Neural cell (in vitro differentiated cells): ENCODE results near the gene MTHFD1L. TPM values are rescaled to one million over a fixed set of nuclear protein-coding genes. Genes with fewer than 3 reads are reported as not detected.

Experiments used
- H2AFZ ChIP-seq: fragments of 200-600, 300-800 bp; sonication (generic), shearing (Covaris generic); 2 replicates; pipeline ENCODE4 v1.6.0; 2014; ENCODE audit warnings: low read depth, mild to moderate bottlenecking, antibody characterized with exemption, low read length, moderate library complexity
- H3F3A ChIP-seq: fragments of 200-600 bp; shearing (Covaris generic); 2 replicates; pipeline ENCODE4 v1.6.1; 2016; ENCODE audit warnings: mild to moderate bottlenecking, moderate library complexity, mixed read lengths, antibody characterized with exemption, low read length; ENCODE audit not compliant: insufficient read depth, poor library complexity, severe bottlenecking
- H3K27ac ChIP-seq: fragments of 200-600, 300-800 bp; sonication (generic), shearing (Covaris generic); 2 replicates; pipeline ENCODE4 v1.5.1; 2014; ENCODE audit warnings: mild to moderate bottlenecking, low read length, moderate library complexity
- H3K27me3 ChIP-seq: fragments of 300-800, 200-600 bp; sonication (generic), shearing (Covaris generic); 2 replicates; pipeline ENCODE4 v1.6.0; 2014; ENCODE audit warnings: mild to moderate bottlenecking, low read depth, low read length, moderate library complexity; ENCODE audit not compliant: insufficient read depth
- H3K36me3 ChIP-seq: fragments of 300-800, 200-600 bp; sonication (generic), shearing (Covaris generic); 2 replicates; pipeline ENCODE4 v1.5.1; 2014; ENCODE audit warnings: mild to moderate bottlenecking, antibody characterized with exemption, low read length, moderate library complexity; ENCODE audit not compliant: insufficient read depth
- H3K4me2 ChIP-seq: fragments of 300-800, 200-600 bp; sonication (generic), shearing (Covaris generic); 2 replicates; pipeline ENCODE4 v1.6.0; 2014; ENCODE audit warnings: mild to moderate bottlenecking, low read length
- H3K4me3 ChIP-seq: fragments of 300-800, 200-600 bp; sonication (generic), shearing (Covaris generic); 2 replicates; pipeline ENCODE4 v1.5.1; 2014; ENCODE audit warnings: mild to moderate bottlenecking, low read length, moderate library complexity
- H3K79me2 ChIP-seq: fragments of 200-600 bp; shearing (Covaris generic); replicated peaks from 2 replicates; pipeline ENCODE4 v1.6.0; 2014; ENCODE audit warnings: mild to moderate bottlenecking, low read length, moderate library complexity; ENCODE audit not compliant: insufficient read depth
- H3K9ac ChIP-seq: fragments of 300-800, 200-600 bp; sonication (generic), shearing (Covaris generic); 2 replicates; pipeline ENCODE4 v1.6.1; 2016; ENCODE audit warnings: mild to moderate bottlenecking, low read length, mixed read lengths
- H3K9me2 ChIP-seq: fragments of 200-600 bp; shearing (Covaris generic); 2 replicates; pipeline ENCODE4 v1.6.1; 2016; ENCODE audit warnings: mild to moderate bottlenecking, low read length, mixed read lengths; ENCODE audit not compliant: insufficient read depth
- H3K9me3 ChIP-seq: fragments of 200-600, 300-800 bp; sonication (generic), shearing (Covaris generic); 2 replicates; pipeline ENCODE4 v1.6.1; 2016; ENCODE audit warnings: mild to moderate bottlenecking, mixed run types, low read length, moderate library complexity, mixed read lengths
- H4K20me1 ChIP-seq: fragments of 200-600 bp; shearing (Covaris generic); 2 replicates; pipeline ENCODE4 v1.6.1; 2016; ENCODE audit warnings: mild to moderate bottlenecking, mixed run types; ENCODE audit not compliant: insufficient read depth
- EP300 ChIP-seq: fragments of 450-650 bp; conservative IDR thresholded peaks from 2 replicates; pipeline ENCODE4 v1.6.1; 2014; ENCODE audit warnings: antibody characterized with exemption, mild to moderate bottlenecking, moderate library complexity; ENCODE audit not compliant: poor library complexity, severe bottlenecking
- EZH2 ChIP-seq: fragments of 200-600, 300-800 bp; shearing (Covaris generic), sonication (generic); IDR thresholded peaks from 2 replicates; pipeline ENCODE4 v1.6.1; 2014; ENCODE audit warnings: antibody characterized with exemption, low read length, borderline replicate concordance, mild to moderate bottlenecking; ENCODE audit not compliant: insufficient read depth, poor library complexity, severe bottlenecking
- MXI1 ChIP-seq: fragments of 450-650 bp; conservative IDR thresholded peaks from 2 replicates; pipeline ENCODE4 v1.6.1; 2014; ENCODE audit warnings: antibody characterized with exemption, mild to moderate bottlenecking; ENCODE audit not compliant: poor library complexity, severe bottlenecking
- POLR2AphosphoS5 ChIP-seq: IDR thresholded peaks from 2 replicates; pipeline ENCODE4 v1.6.1; 2012
- RAD21 ChIP-seq: fragments of 450-650 bp; conservative IDR thresholded peaks from 2 replicates; pipeline ENCODE4 v1.6.1; 2014; ENCODE audit warnings: antibody characterized with exemption, mild to moderate bottlenecking, moderate library complexity
- SMC3 ChIP-seq: fragments of 450-650 bp; conservative IDR thresholded peaks from 2 replicates; pipeline ENCODE4 v1.6.1; 2014; ENCODE audit warnings: antibody characterized with exemption, mild to moderate bottlenecking, moderate library complexity; ENCODE audit not compliant: poor library complexity
- TAF1 ChIP-seq: IDR thresholded peaks from 2 replicates; pipeline ENCODE4 v1.6.1; 2012; ENCODE audit warnings: low read depth
- polyA plus RNA-seq: library from polyadenylated mRNA; depleted of rRNA; stranded (reverse); fragments of >200 nt; gene quantifications from 2 replicates; pipeline ENCODE4 v1.2.3, GENCODE V29; 2014
- TF ChIP-seq, protein P1 (sequence below): fragments of 450-650 bp; IDR thresholded peaks from 2 replicates; pipeline ENCODE4 v1.5.1; 2014; ENCODE audit warnings: antibody characterized with exemption, mild to moderate bottlenecking, moderate library complexity; ENCODE audit not compliant: poor library complexity, severe bottlenecking
- TF ChIP-seq, protein P2 (sequence below): IDR thresholded peaks from 2 replicates; pipeline ENCODE4 v1.6.1; 2012; ENCODE audit warnings: borderline replicate concordance

Gene MTHFD1L
- polyA plus RNA-seq, 1 donor from 2014 or later: 6.3 TPM

DNA sequence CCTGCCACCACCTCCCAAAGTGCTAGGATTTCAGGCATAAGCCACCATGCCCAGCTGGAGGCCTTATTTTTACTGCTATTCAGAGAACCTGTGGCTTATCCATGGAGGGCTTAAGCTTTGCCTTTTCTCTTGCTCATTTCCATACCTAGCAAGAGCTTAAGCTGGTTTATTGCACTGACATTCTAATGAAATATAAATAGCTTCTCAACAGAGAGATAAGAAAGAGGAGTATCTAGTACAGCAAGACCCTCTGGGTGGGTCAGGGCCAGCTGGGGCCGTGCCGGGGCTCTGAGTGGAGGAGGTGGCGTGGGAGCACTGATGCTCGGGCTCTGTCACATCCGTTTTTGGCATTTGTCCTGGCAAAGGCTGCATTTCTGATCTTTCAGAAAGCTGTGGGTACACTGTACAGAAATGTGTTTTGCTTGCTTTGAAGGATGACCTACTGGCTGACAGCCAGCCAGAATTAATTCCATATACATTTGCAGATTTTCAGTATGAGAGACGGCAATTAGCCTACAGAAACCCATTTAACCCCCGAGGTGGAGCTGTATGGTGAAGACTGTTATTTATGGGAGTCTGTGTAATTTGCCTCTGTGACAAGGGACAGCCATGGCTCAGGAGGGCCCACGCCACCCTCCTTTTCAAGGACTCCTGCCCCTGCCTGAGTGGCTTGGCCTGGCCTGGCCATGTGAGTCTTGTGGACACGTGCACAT is 192.7 kb downstream of the MTHFD1L start:
- Histone ChIP-seq H3K27ac (no peak overlapping the region), H4K20me1 (no peaks in the 10 kb centered on the region), H3K27me3 (no peaks in the 10 kb centered on the region), H3K79me2 (no peaks in the 10 kb centered on the region), H3K36me3 (no peaks in the 10 kb centered on the region), H3F3A (no peaks in the 10 kb centered on the region), H3K9me3 (no peaks in the 10 kb centered on the region), H2AFZ (no peak overlapping the region), H3K9me2 (no peaks in the 10 kb centered on the region), H3K4me3 (no peak overlapping the region), H3K4me2 (no peak overlapping the region), H3K9ac (no peak overlapping the region)
- TF ChIP-seq RAD21 (no peak), POLR2AphosphoS5 (no peak), MXI1 (no peak), SMC3 (no peak), EZH2 (no peak), TAF1 (no peak), EP300 (no peak)
- TF ChIP-seq, protein P1, sequence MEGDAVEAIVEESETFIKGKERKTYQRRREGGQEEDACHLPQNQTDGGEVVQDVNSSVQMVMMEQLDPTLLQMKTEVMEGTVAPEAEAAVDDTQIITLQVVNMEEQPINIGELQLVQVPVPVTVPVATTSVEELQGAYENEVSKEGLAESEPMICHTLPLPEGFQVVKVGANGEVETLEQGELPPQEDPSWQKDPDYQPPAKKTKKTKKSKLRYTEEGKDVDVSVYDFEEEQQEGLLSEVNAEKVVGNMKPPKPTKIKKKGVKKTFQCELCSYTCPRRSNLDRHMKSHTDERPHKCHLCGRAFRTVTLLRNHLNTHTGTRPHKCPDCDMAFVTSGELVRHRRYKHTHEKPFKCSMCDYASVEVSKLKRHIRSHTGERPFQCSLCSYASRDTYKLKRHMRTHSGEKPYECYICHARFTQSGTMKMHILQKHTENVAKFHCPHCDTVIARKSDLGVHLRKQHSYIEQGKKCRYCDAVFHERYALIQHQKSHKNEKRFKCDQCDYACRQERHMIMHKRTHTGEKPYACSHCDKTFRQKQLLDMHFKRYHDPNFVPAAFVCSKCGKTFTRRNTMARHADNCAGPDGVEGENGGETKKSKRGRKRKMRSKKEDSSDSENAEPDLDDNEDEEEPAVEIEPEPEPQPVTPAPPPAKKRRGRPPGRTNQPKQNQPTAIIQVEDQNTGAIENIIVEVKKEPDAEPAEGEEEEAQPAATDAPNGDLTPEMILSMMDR: no peak
- TF ChIP-seq, protein P2, sequence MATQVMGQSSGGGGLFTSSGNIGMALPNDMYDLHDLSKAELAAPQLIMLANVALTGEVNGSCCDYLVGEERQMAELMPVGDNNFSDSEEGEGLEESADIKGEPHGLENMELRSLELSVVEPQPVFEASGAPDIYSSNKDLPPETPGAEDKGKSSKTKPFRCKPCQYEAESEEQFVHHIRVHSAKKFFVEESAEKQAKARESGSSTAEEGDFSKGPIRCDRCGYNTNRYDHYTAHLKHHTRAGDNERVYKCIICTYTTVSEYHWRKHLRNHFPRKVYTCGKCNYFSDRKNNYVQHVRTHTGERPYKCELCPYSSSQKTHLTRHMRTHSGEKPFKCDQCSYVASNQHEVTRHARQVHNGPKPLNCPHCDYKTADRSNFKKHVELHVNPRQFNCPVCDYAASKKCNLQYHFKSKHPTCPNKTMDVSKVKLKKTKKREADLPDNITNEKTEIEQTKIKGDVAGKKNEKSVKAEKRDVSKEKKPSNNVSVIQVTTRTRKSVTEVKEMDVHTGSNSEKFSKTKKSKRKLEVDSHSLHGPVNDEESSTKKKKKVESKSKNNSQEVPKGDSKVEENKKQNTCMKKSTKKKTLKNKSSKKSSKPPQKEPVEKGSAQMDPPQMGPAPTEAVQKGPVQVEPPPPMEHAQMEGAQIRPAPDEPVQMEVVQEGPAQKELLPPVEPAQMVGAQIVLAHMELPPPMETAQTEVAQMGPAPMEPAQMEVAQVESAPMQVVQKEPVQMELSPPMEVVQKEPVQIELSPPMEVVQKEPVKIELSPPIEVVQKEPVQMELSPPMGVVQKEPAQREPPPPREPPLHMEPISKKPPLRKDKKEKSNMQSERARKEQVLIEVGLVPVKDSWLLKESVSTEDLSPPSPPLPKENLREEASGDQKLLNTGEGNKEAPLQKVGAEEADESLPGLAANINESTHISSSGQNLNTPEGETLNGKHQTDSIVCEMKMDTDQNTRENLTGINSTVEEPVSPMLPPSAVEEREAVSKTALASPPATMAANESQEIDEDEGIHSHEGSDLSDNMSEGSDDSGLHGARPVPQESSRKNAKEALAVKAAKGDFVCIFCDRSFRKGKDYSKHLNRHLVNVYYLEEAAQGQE: no peak

DNA sequence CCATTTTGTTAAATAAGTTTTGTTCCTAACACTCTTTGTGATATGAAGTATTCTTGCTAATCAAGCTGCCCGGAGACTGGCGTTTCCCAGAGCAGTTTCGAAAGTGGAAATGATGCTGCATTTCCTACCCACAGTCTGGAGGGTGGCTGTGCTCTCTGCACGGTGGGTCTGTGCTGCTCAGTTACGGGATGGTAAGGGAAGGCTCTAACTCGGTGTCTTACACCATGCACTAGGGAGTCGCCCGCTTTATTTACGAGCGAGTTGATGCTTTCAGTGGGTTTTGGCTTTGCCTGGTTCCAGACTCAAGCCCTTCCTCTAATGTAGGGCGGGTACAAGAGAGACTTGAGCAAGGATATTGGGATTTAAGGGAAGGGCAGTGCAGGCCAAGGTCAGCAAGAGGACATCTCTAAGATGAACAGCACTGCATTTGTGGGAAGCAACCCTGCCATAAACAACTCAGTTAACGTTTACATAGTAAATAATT is 194.2 kb downstream of the MTHFD1L start:
- Histone ChIP-seq H3F3A (no peaks in the 10 kb centered on the region), H3K36me3 (no peaks in the 10 kb centered on the region), H3K27me3 (no peaks in the 10 kb centered on the region), H3K4me2 (no peak overlapping the region), H2AFZ (no peak overlapping the region), H4K20me1 (no peaks in the 10 kb centered on the region), H3K79me2 (no peaks in the 10 kb centered on the region), H3K9ac (no peak overlapping the region), H3K4me3 (no peak overlapping the region), H3K9me2 (no peaks in the 10 kb centered on the region), H3K27ac (no peak overlapping the region), H3K9me3 (no peaks in the 10 kb centered on the region)
- TF ChIP-seq MXI1: no peak
- TF ChIP-seq SMC3: no peak
- TF ChIP-seq RAD21: no peak
- TF ChIP-seq POLR2AphosphoS5: no peak
- TF ChIP-seq EZH2: no peak
- no peak for TF ChIP-seq EP300
- TF ChIP-seq TAF1: no peak
